NCI-H2171 treated with DMSO at 0.1 percent for 48 hours (cell line): ENCODE data around the gene CBLN3.
"Not testable (repeated sequence)": the region's sequence is repeated elsewhere in the genome, so short reads cannot be mapped to it uniquely, and the experiment has no call there.

Experiments
- DNase-seq: peaks from one replicate; lab custom pipeline; 2025; lab: John Stamatoyannopoulos, UW

The CBLN3 gene

GRCh38 chr14:24401810-24402702, 27.4 kb downstream of the CBLN3 start:
- no peak for DNase-seq

GRCh38 chr14:24399999-24400718, 29.3 kb downstream of the CBLN3 start:
- no peak for DNase-seq

- peak; percentile 6 for DNase-seq
Observed at GRCh38 chr14:24399447-24399822, 30.0 kb downstream of the CBLN3 start.

GRCh38 chr14:24398653-24399446, 30.6 kb downstream of the CBLN3 start, which contains the start of gene NYNRIN:
TSS of gene NYNRIN (plus strand) at chr14:24399003. CDS start at chr14:24399247, 244 bp downstream.
- DNase-seq: peak; percentile 45

GRCh38 chr14:24398293-24398652, 31.2 kb downstream of the CBLN3 start:
- DNase-seq: no peak

- DNase-seq: peak; percentile 16
Observed at GRCh38 chr14:24397639-24398292, 31.7 kb downstream of the CBLN3 start.

- peak; percentile 58 for DNase-seq
Observed at GRCh38 chr14:24395609-24396582, 33.6 kb downstream of the CBLN3 start.

- DNase-seq: peak; percentile 63
Observed at GRCh38 chr14:24394275-24394674, 35.2 kb downstream of the CBLN3 start.

- peak; percentile 82 for DNase-seq
Observed at GRCh38 chr14:24392325-24393091, 37.0 kb downstream of the CBLN3 start.

GRCh38 chr14:24390701-24391468, 38.6 kb downstream of the CBLN3 start:
- DNase-seq: no peak

GRCh38 chr14:24389226-24389848, 40.1 kb downstream of the CBLN3 start:
- DNase-seq: no peak

- no peak for DNase-seq
Observed at GRCh38 chr14:24388474-24389179, 40.8 kb downstream of the CBLN3 start.

- DNase-seq: not testable (repeated sequence)
Observed at GRCh38 chr14:24387579-24387978, 41.9 kb downstream of the CBLN3 start.

GRCh38 chr14:24387009-24387345, 42.5 kb downstream of the CBLN3 start:
- no peak for DNase-seq

- no peak for DNase-seq
Observed at GRCh38 chr14:24385524-24385923, 43.9 kb downstream of the CBLN3 start.

GRCh38 chr14:24384169-24384568, 45.3 kb downstream of the CBLN3 start:
- DNase-seq: no peak

GRCh38 chr14:24382064-24382371, 47.5 kb downstream of the CBLN3 start:
- no peak for DNase-seq

- DNase-seq: peak; percentile 93
Observed at GRCh38 chr14:24381363-24382063, 48.0 kb downstream of the CBLN3 start.
